Mammary epithelial cell (primary cell): ENCODE measurements around the gene CMSS1.

Experiments used
- CTCF ChIP-seq, 2 donors: IDR thresholded peaks in 1 of 2; conservative IDR thresholded peaks in 1 of 2; 2 replicates each; pipeline ENCODE4 v1.5.1; 2011 to 2012; ENCODE audit warnings: inconsistent platforms in 2 of 2, low read length in 2 of 2, mild to moderate bottlenecking in 2 of 2, control low read depth in 1 of 2, low read depth in 1 of 2; ENCODE audit not compliant: insufficient read depth in 1 of 2; ENCODE audit errors: extremely low read depth in 1 of 2
- EZH2 ChIP-seq: IDR thresholded peaks from 2 replicates; pipeline ENCODE4 v1.6.1; 2012; ENCODE audit warnings: low read length, inconsistent platforms, borderline replicate concordance

- TF ChIP-seq CTCF (conservative IDR thresholded peaks at IDR 0.05 in 1 of 2, IDR thresholded peaks at IDR 0.05 in 1 of 2; ENCODE audit: extremely low read depth in 1 of 2, insufficient read depth in 1 of 2, low read depth in 1 of 2, low read length in 2 of 2) (no peak), EZH2 (no peak)
These were observed 337.5 kb downstream of the CMSS1 start for GRCh38 chr3:100155128-100155527.
